AG04450 (cell line): ENCODE measurements around the gene TEDC1. TPM values are rescaled to one million over a fixed set of nuclear protein-coding genes. Genes with fewer than 3 reads are reported as not detected.

Experiments used
- CTCF ChIA-PET: fragments of 300-600, 350-600 bp; formaldehyde crosslinking; extraction: SDS; loops from one replicate; lab custom pipeline; 2022; ENCODE audit warnings: antibody characterized with exemption, inconsistent platforms; lab: Charles Lee
- POLR2A ChIA-PET: fragments of 350-600 bp; formaldehyde crosslinking; extraction: SDS; loops from one replicate; lab custom pipeline; 2021; ENCODE audit warnings: antibody characterized with exemption, inconsistent platforms; lab: Yijun Ruan, JAX
- DNase-seq: peaks from one replicate; pipeline ENCODE4 v3.0.0-alpha.2; 2011; ENCODE audit warnings: low read depth, low spot score
- H3K27ac ChIP-seq: one replicate; pipeline ENCODE4 v1.5.1; 2012; ENCODE audit warnings: low read depth, low read length, control low read depth
- H3K27me3 ChIP-seq: one replicate; pipeline ENCODE4 v1.6.0; 2012; ENCODE audit warnings: low read length; ENCODE audit not compliant: control insufficient read depth, insufficient read depth
- H3K4me3 ChIP-seq: 2 replicates; pipeline ENCODE4 v1.5.1; 2011; ENCODE audit warnings: mild to moderate bottlenecking, low read depth, low read length, control low read depth
- H3K9me3 ChIP-seq: 2 replicates; pipeline ENCODE4 v1.5.1; 2012; ENCODE audit warnings: low read length; ENCODE audit not compliant: control insufficient read depth, insufficient read depth
- polyA plus RNA-seq: library from polyadenylated mRNA; depleted of rRNA; stranded (reverse); fragments of >200 nt; gene quantifications from 2 replicates; pipeline ENCODE4 v1.2.3, GENCODE V29; 2011
- TF ChIP-seq, protein P1 (sequence below): IDR thresholded peaks from 2 replicates; pipeline ENCODE4 v1.5.1; 2011; ENCODE audit warnings: low read depth, low read length, control low read depth, inconsistent platforms

TEDC1 gene
- polyA plus RNA-seq, 1 experiment: 1.7 TPM

DNA sequence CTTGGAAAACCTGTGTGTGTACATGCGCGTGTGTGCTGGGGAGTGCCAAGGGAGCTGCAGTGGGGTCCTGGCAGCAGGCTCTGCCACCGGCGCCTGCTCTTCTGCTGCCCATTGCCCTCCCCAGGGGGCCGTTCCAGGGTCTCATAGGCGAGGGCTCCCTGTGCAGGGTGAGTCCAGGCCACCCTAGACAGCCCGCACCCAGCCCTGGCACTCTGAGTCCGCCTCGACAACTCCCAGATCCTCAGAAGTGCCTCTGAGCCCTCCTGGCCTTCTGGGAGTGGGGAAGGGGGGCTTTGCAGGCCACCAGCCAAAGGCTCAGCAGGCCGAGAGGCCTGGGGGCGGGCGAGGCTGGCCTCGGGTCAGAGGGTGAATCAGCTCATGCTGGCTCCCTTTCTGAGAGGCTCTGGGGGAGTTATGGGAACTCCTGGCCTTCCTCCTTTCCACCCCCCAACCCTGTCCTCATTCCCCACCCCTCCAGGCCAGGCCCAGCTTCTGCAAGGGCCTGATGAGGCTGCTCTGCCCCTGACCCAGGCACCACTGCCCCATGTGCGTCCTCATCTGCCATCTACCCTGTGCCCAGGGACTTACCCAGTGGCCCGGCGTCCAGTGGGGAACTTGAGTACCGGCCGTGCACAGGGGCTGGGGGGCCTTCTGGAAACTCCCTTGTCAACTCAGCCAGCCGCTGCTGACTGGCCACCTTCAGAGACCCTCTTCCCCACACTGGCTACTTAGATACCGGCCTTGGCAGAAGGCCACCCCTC is 2.1 kb upstream of the TEDC1 start:
- ChIA-PET POLR2A (interaction anchor here (0.7 to 1.7 kb wide), 4 partner anchors 8 to 188 kb away, joined by 3 to 15 read pairs (median 4); partner anchors contain the start of gene BRF1), CTCF (interaction anchor here (0.8 to 3.5 kb wide), 9 partner anchors 8 to 286 kb away, joined by 3 to 52 read pairs (median 5); no protein-coding TSS in a partner anchor)
- DNase-seq: no peak
- H3K27ac ChIP-seq: no peak overlapping the region
- no peaks in the 10 kb centered on the region; the same call in 1 of the 2 replicates for H3K9me3 ChIP-seq
- TF ChIP-seq, protein P1, sequence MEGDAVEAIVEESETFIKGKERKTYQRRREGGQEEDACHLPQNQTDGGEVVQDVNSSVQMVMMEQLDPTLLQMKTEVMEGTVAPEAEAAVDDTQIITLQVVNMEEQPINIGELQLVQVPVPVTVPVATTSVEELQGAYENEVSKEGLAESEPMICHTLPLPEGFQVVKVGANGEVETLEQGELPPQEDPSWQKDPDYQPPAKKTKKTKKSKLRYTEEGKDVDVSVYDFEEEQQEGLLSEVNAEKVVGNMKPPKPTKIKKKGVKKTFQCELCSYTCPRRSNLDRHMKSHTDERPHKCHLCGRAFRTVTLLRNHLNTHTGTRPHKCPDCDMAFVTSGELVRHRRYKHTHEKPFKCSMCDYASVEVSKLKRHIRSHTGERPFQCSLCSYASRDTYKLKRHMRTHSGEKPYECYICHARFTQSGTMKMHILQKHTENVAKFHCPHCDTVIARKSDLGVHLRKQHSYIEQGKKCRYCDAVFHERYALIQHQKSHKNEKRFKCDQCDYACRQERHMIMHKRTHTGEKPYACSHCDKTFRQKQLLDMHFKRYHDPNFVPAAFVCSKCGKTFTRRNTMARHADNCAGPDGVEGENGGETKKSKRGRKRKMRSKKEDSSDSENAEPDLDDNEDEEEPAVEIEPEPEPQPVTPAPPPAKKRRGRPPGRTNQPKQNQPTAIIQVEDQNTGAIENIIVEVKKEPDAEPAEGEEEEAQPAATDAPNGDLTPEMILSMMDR: no peak
- peaks cover 27% of the 10 kb centered on the region for H3K27me3 ChIP-seq
- H3K4me3 ChIP-seq: no peak overlapping the region

DNA sequence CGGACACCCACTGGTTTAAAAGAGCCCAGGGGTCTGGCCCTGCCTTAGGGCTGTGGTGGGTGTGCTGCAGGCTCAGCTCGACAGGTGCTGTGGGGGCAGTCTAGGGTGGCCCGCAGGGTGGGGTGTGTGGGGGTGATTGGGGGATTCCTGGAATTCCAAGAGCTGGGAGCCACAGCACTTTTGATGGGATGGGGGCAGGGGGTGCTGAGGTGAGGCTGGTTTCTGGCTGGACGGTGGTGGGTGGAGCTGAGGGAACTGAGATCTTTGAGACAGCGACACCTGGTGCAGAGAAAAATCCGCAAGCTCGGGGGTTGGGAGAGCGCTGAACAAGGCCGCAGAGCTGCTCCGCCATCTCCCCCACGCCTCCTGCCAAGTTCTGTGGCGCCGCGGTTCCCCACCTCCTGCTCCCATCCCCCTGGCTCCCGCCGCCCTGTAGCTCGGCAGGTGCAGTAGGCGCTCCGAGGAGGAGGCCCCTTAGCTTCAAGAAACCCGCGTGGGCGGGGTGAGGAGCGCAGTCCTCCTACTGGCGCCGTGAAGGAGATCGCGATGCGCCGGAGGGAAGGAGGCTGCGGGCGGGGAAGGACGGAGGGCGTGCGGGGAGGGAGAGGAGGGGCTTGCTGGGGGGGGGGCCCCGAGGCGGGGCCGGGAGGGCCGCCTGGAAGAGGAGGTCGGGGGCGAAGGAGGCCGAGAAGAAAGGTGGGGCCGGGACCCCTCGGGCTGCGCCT is 1.3 kb upstream of the TEDC1 start:
- no peak overlapping the region for H3K27ac ChIP-seq
- ChIA-PET POLR2A (interaction anchor here (0.6 to 1.7 kb wide), 5 partner anchors 8 to 735 kb away, joined by 3 to 15 read pairs (median 3); partner anchors contain the start of gene BRF1), CTCF (interaction anchor here (0.6 to 3.5 kb wide), 14 partner anchors 9 to 287 kb away, joined by 3 to 52 read pairs (median 4); no protein-coding TSS in a partner anchor)
- peak; percentile 24 for DNase-seq
- H3K9me3 ChIP-seq: no peaks in the 10 kb centered on the region; the same call in 1 of the 2 replicates
- peaks cover 27% of the 10 kb centered on the region for H3K27me3 ChIP-seq
- TF ChIP-seq, protein P1: peak; percentile 67
- peak overlapping the region; percentile 71 for H3K4me3 ChIP-seq

DNA sequence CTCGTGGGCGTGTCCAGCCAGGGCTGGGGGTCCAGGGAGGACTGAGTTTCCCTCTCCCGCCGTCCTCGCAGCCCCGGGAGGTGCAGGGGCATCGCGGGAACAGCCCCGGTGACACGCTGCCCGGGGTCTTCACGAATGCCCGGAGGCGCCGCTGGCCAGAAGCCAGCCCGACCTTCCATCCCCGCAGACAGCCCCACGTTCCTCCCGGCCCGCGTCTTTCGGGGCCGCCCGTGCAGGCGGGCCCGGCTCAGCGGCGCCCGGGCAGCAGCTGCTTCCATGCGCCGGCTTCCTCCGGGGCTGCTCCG is 827 bp upstream of the TEDC1 start:
- TF ChIP-seq, protein P1: no peak
- Histone ChIP-seq H3K27me3 (peaks cover 26% of the 10 kb centered on the region), H3K4me3 (peak overlapping the region; percentile 71), H3K27ac (no peak overlapping the region), H3K9me3 (no peaks in the 10 kb centered on the region; the same call in 1 of the 2 replicates)
- POLR2A ChIA-PET: interaction anchor here (0.6 to 1.7 kb wide), 4 partner anchors 9 to 735 kb away, joined by 3 to 15 read pairs (median 4); no protein-coding TSS in a partner anchor
- CTCF ChIA-PET: interaction anchor here (0.6 to 3.5 kb wide), 13 partner anchors 9 to 119 kb away, joined by 3 to 52 read pairs (median 3); no protein-coding TSS in a partner anchor
- no peak for DNase-seq

DNA sequence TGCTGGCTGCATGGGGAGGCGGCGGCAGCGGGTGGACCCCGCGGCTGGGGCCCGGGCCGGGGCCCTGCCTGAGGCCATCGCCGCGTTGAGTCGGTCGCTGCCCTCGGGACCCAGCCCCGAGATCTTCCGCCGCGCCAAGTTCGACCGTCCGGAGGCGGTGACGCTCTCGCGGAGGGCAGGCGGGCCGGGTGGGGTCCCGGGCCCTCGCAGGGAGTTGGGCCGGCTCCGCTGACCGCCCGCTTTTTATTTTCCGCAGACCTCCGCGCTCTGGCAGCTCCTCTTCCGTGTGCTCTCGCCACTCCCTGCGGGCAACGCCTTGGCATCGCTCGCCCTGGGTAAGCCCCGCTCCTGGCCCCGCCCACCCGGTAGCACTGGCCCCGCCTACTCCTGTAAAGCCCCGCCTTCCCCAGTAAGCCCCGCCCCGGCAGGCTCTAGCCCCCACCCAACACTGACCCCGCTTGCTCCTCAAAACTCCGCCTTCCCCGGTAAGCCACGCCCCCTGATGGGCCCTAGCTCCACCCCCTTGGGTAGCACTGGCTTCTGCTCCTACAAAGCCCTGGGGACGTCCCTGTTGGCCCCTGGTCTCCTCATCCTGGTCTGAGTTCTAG is 424 bp downstream of the TEDC1 start:
- CTCF ChIA-PET: interaction anchor here (3.5 kb wide), 1 partner anchor 10 kb away, joined by 52 read pairs; no protein-coding TSS in a partner anchor
- H3K27me3 ChIP-seq: peaks cover 15% of the 10 kb centered on the region

More for the DNA sequence above, 424 bp downstream of the TEDC1 start:
- POLR2A ChIA-PET: interaction anchor here (1.0 kb wide), 1 partner anchor 11 kb away, joined by 3 read pairs; no protein-coding TSS in a partner anchor
- DNase-seq: no peak
- H3K4me3 ChIP-seq: peak overlapping the region; percentile 65
- no peak overlapping the region for H3K27ac ChIP-seq
- TF ChIP-seq, protein P1: no peak
- no peaks in the 10 kb centered on the region; the same call in 1 of the 2 replicates for H3K9me3 ChIP-seq
